HEK293 (cell line): Measurements from ENCODE around the gene DOCK7.

Source experiments
- CTCF ChIA-PET: fragments of 350-600 bp; formaldehyde crosslinking; extraction: SDS; loops from one replicate; lab custom pipeline; 2021; ENCODE audit warnings: antibody characterized with exemption; lab: Yijun Ruan, JAX
- POLR2A ChIA-PET: fragments of 300-600 bp; formaldehyde crosslinking; extraction: SDS; loops from one replicate; lab custom pipeline; 2020; ENCODE audit warnings: antibody characterized with exemption, inconsistent platforms; lab: Yijun Ruan, JAX
- H3K27ac ChIP-seq: fragments of 200-500 bp; sonication (Bioruptor generic); 2 replicates; pipeline ENCODE4 v1.5.1; 2014; ENCODE audit warnings: low read depth, low read length, control low read depth, inconsistent platforms; ENCODE audit errors: extremely low read depth
- H3K36me3 ChIP-seq, 2 experiments: fragments of 200-500 bp in 1 of 2; sonication (Bioruptor generic) in 1 of 2; 1 replicate in 1 of 2; 2 replicates in 1 of 2; pipeline ENCODE4 v1.5.1; 2014 to 2017; ENCODE audit warnings: inconsistent platforms in 2 of 2, low read length in 2 of 2; ENCODE audit not compliant: control insufficient read depth in 2 of 2, insufficient read depth in 1 of 2
- H3K4me1 ChIP-seq: fragments of 200-500 bp; sonication (Bioruptor generic); 2 replicates; pipeline ENCODE4 v1.5.1; 2014; ENCODE audit warnings: mild to moderate bottlenecking, low read length, inconsistent platforms; ENCODE audit not compliant: control insufficient read depth, insufficient read depth
- H3K4me3 ChIP-seq: 2 replicates; pipeline ENCODE4 v1.5.1; 2011; ENCODE audit warnings: low read depth, mild to moderate bottlenecking, control low read depth, low read length, moderate library complexity
- H3K9me3 ChIP-seq: fragments of 200-500 bp; sonication (Bioruptor generic); 2 replicates; pipeline ENCODE4 v1.5.1; 2014; ENCODE audit warnings: low read depth, low read length, inconsistent platforms; ENCODE audit not compliant: control insufficient read depth, insufficient read depth
- AEBP2 ChIP-seq: fragments of 450-650 bp; formaldehyde crosslinking; IDR thresholded peaks from 2 replicates; pipeline ENCODE4 v1.5.1; 2016; ENCODE audit warnings: missing biosample characterization, missing genetic modification characterization, borderline replicate concordance
- CTCF ChIP-seq: fragments of 450-650 bp; formaldehyde crosslinking; IDR thresholded peaks from 2 replicates; pipeline ENCODE4 v1.5.1; 2016; ENCODE audit warnings: missing biosample characterization, missing genetic modification characterization
- TRIM28 ChIP-seq: IDR thresholded peaks from 2 replicates; pipeline ENCODE4 v1.6.1; 2011; ENCODE audit warnings: low read length, control low read depth, borderline replicate concordance
- ZBTB44 ChIP-seq: fragments of 450-650 bp; IDR thresholded peaks from 2 replicates; pipeline ENCODE4 v1.5.1; 2018; ENCODE audit warnings: missing biosample characterization, mild to moderate bottlenecking, missing genetic modification characterization
- ZNF133 ChIP-seq: fragments of 450-650 bp; formaldehyde crosslinking; IDR thresholded peaks from 2 replicates; pipeline ENCODE4 v1.5.1; 2016; ENCODE audit warnings: missing biosample characterization, missing genetic modification characterization
- ZNF146 ChIP-seq: fragments of 450-650 bp; formaldehyde crosslinking; IDR thresholded peaks from 2 replicates; pipeline ENCODE4 v1.5.1; 2016; ENCODE audit warnings: missing biosample characterization, missing genetic modification characterization
- ZNF174 ChIP-seq: fragments of 450-650 bp; formaldehyde crosslinking; IDR thresholded peaks from 2 replicates; pipeline ENCODE4 v1.5.0; 2017; ENCODE audit warnings: missing biosample characterization, mild to moderate bottlenecking, missing genetic modification characterization
- ZNF214 ChIP-seq: fragments of 450-650 bp; formaldehyde crosslinking; IDR thresholded peaks from 2 replicates; pipeline ENCODE4 v1.5.1; 2017; ENCODE audit warnings: missing biosample characterization, mild to moderate bottlenecking, missing genetic modification characterization, borderline replicate concordance
- ZNF274 ChIP-seq, 2 experiments: fragments of 200-500 bp in 1 of 2; fragments of 450-650 bp in 1 of 2; sonication (Bioruptor generic) in 1 of 2; formaldehyde crosslinking in 1 of 2; IDR thresholded peaks; 2 replicates each; pipeline versions ENCODE4 v1.5.1 to v1.6.1; 2014 to 2016; ENCODE audit warnings: borderline replicate concordance in 1 of 2, inconsistent platforms in 1 of 2, low read length in 1 of 2, missing biosample characterization in 1 of 2, missing genetic modification characterization in 1 of 2
- ZNF302 ChIP-seq: fragments of 450-650 bp; formaldehyde crosslinking; IDR thresholded peaks from 2 replicates; pipeline ENCODE4 v1.5.1; 2016; ENCODE audit warnings: missing biosample characterization, missing genetic modification characterization, low read depth
- ZNF324 ChIP-seq: fragments of 450-650 bp; formaldehyde crosslinking; IDR thresholded peaks from 2 replicates; pipeline ENCODE4 v1.5.1; 2016; ENCODE audit warnings: missing biosample characterization, missing genetic modification characterization
- ZNF404 ChIP-seq: fragments of 450-650 bp; formaldehyde crosslinking; IDR thresholded peaks from 2 replicates; pipeline ENCODE4 v1.5.1; 2017; ENCODE audit warnings: missing biosample characterization, missing genetic modification characterization
- ZNF530 ChIP-seq: fragments of 450-650 bp; formaldehyde crosslinking; IDR thresholded peaks from 2 replicates; pipeline ENCODE4 v1.5.1; 2016; ENCODE audit warnings: low read depth, missing biosample characterization, missing genetic modification characterization
- ZNF555 ChIP-seq: fragments of 450-650 bp; formaldehyde crosslinking; conservative IDR thresholded peaks from 2 replicates; pipeline ENCODE4 v1.5.1; 2017; ENCODE audit warnings: missing biosample characterization, mild to moderate bottlenecking, missing genetic modification characterization, inconsistent platforms
- ZNF561 ChIP-seq: fragments of 450-650 bp; IDR thresholded peaks from 2 replicates; pipeline ENCODE4 v1.5.1; 2018; ENCODE audit warnings: missing biosample characterization, missing genetic modification characterization, borderline replicate concordance
- ZNF585B ChIP-seq: fragments of 450-650 bp; formaldehyde crosslinking; IDR thresholded peaks from 2 replicates; pipeline ENCODE4 v1.5.1; 2016; ENCODE audit warnings: missing biosample characterization, missing genetic modification characterization
- ZNF624 ChIP-seq: fragments of 450-650 bp; formaldehyde crosslinking; IDR thresholded peaks from 2 replicates; pipeline ENCODE4 v1.5.1; 2017; ENCODE audit warnings: missing biosample characterization, missing genetic modification characterization
- ZNF654 ChIP-seq: fragments of 450-650 bp; formaldehyde crosslinking; IDR thresholded peaks from 2 replicates; pipeline ENCODE4 v1.5.1; 2016; ENCODE audit warnings: low read depth, missing biosample characterization, missing genetic modification characterization
- ZNF658 ChIP-seq: fragments of 450-650 bp; formaldehyde crosslinking; IDR thresholded peaks from 2 replicates; pipeline ENCODE4; 2016; ENCODE audit warnings: missing biosample characterization, missing genetic modification characterization
- ZNF660 ChIP-seq: fragments of 450-650 bp; IDR thresholded peaks from 2 replicates; pipeline ENCODE4 v1.5.1; 2018; ENCODE audit warnings: missing biosample characterization, mild to moderate bottlenecking, missing genetic modification characterization
- ZNF692 ChIP-seq: fragments of 450-650 bp; formaldehyde crosslinking; IDR thresholded peaks from 2 replicates; pipeline ENCODE4 v1.5.1; 2016; ENCODE audit warnings: missing biosample characterization, missing genetic modification characterization
- ZNF701 ChIP-seq: fragments of 450-650 bp; formaldehyde crosslinking; IDR thresholded peaks from 2 replicates; pipeline ENCODE4 v1.5.1; 2016; ENCODE audit warnings: missing biosample characterization, missing genetic modification characterization
- ZNF792 ChIP-seq: fragments of 450-650 bp; formaldehyde crosslinking; IDR thresholded peaks from 2 replicates; pipeline ENCODE4 v1.5.1; 2016; ENCODE audit warnings: missing biosample characterization, missing genetic modification characterization

Gene DOCK7

GRCh38 chr1:62530516-62531154 is 157.6 kb downstream of the DOCK7 start:
- H3K4me1 ChIP-seq, result no peaks in the 10 kb centered on the region
- H3K9me3 ChIP-seq, result no peaks in the 10 kb centered on the region
- no peak for TF ChIP-seq ZNF302
- no peak for TF ChIP-seq ZNF530 (tag by site-specific recombination)
- TF ChIP-seq ZNF654 (tag by site-specific recombination), result peak; percentile 27; the same call in 1 of the 2 replicates
- 0 out of 2 replicates have a peak, but pooled peaks have one; percentile 46 for TF ChIP-seq ZNF792
- TF ChIP-seq CTCF (tag by site-specific recombination), result peak; percentile 69
- H3K4me3 ChIP-seq, result no peak overlapping the region
- CTCF ChIA-PET, result interaction anchor here (0.5 to 3.4 kb wide), 14 partner anchors 9 to 1206 kb away, joined by 3 to 80 read pairs (median 4); no protein-coding TSS in a partner anchor
- H3K27ac ChIP-seq, result no peak overlapping the region
- POLR2A ChIA-PET, result interaction anchor here (0.6 kb wide), 1 partner anchor 18 kb away, joined by 4 read pairs; no protein-coding TSS in a partner anchor
- peaks cover 0 to 13% of the 10 kb centered on the region in 2 experiments; a peak in 2 of 3 replicates for H3K36me3 ChIP-seq

GRCh38 chr1:62529227-62529626 is 159.0 kb downstream of the DOCK7 start:
- Histone ChIP-seq H3K4me1 (no peaks in the 10 kb centered on the region), H3K4me3 (no peak overlapping the region), H3K27ac (no peak overlapping the region), H3K9me3 (no peaks in the 10 kb centered on the region), H3K36me3 (peaks cover 0 to 11% of the 10 kb centered on the region in 2 experiments; a peak in 2 of 3 replicates)
- POLR2A ChIA-PET, result no interaction called here
- TF ChIP-seq ZNF174 (tag by site-specific recombination) (no peak), TRIM28 (no peak), ZNF660 (tag by site-specific recombination) (no peak), ZNF658 (no peak), ZNF214 (tag by site-specific recombination) (no peak)
- CTCF ChIA-PET, result interaction anchor here (0.6 to 3.4 kb wide), 5 partner anchors 11 to 478 kb away, joined by 3 to 80 read pairs (median 4); no protein-coding TSS in a partner anchor

- TF ChIP-seq ZNF324 (tag by site-specific recombination) (no peak), ZNF274 (IDR thresholded peaks at IDR 0.05; ENCODE audit: low read length) (no peak), ZNF274 (tag by site-specific recombination; IDR thresholded peaks at IDR 0.05; ENCODE audit: borderline replicate concordance) (no peak), ZNF561 (tag by site-specific recombination) (no peak), ZNF133 (tag by site-specific recombination) (no peak), ZNF585B (tag by site-specific recombination) (no peak), ZNF555 (tag by site-specific recombination) (no peak), ZNF701 (tag by site-specific recombination) (no peak), AEBP2 (tag by site-specific recombination) (no peak), ZNF624 (tag by site-specific recombination) (no peak), ZNF146 (no peak), ZNF692 (tag by site-specific recombination) (no peak), ZBTB44 (tag by site-specific recombination) (no peak), ZNF404 (tag by site-specific recombination) (no peak), ZNF654 (tag by site-specific recombination) (no peak)
- TF ChIP-seq, all 188 proteins: peak for 0
- H3K4me3 ChIP-seq, result no peak overlapping the region
- no peak overlapping the region for H3K27ac ChIP-seq
- ChIA-PET POLR2A (no interaction called here), CTCF (interaction anchor here (1.1 to 3.4 kb wide), 2 partner anchors 20 to 219 kb away, joined by 4 to 80 read pairs; no protein-coding TSS in a partner anchor)
- no peaks in the 10 kb centered on the region for H3K9me3 ChIP-seq
- peaks cover 0 to 7% of the 10 kb centered on the region in 2 experiments; a peak in 2 of 3 replicates for H3K36me3 ChIP-seq
- no peaks in the 10 kb centered on the region for H3K4me1 ChIP-seq
Measured at GRCh38 chr1:62528015-62528414, 160.2 kb downstream of the DOCK7 start.
